CD4-positive, alpha-beta memory T cell (primary cell): Measurements from ENCODE around the gene NXF1. TPM values are rescaled to one million over a fixed set of nuclear protein-coding genes. Genes with fewer than 3 reads are reported as not detected.
"Not testable (repeated sequence)": the region's sequence is repeated elsewhere in the genome, so short reads cannot be mapped to it uniquely, and the experiment has no call there.

Source experiments
- CTCF ChIA-PET: fragments of 350-600 bp; sonication (Branson Sonifier 250); formaldehyde crosslinking; loops from one replicate; lab custom pipeline; 2021; ENCODE audit warnings: inconsistent platforms; ENCODE audit not compliant: partially characterized antibody; lab: Charles Lee
- POLR2A ChIA-PET: fragments of 350-600 bp; sonication (Branson Sonifier 250); formaldehyde crosslinking; loops from one replicate; lab custom pipeline; 2021; ENCODE audit not compliant: partially characterized antibody; lab: Charles Lee
- DNase-seq, 5 donors: peaks; one replicate each; pipeline versions ENCODE4 v3.0.0 to v3.0.0-alpha.2; 2020 to 2022; ENCODE audit warnings: mixed read lengths in 1 of 5
- H3K27ac ChIP-seq: one replicate; pipeline ENCODE4 v1.7.0; 2013; ENCODE audit warnings: low read depth, low read length
- H3K27me3 ChIP-seq: 2 replicates; pipeline ENCODE4 v1.7.0; 2013; ENCODE audit warnings: mild to moderate bottlenecking, low read length, moderate library complexity; ENCODE audit not compliant: insufficient read depth
- H3K36me3 ChIP-seq: 2 replicates; pipeline ENCODE4 v1.7.0; 2013; ENCODE audit warnings: mild to moderate bottlenecking, low read length, moderate library complexity; ENCODE audit not compliant: insufficient read depth
- H3K4me1 ChIP-seq: 2 replicates; pipeline ENCODE4 v1.7.0; 2013; ENCODE audit warnings: mild to moderate bottlenecking, low read length, moderate library complexity; ENCODE audit not compliant: insufficient read depth
- H3K4me3 ChIP-seq, 2 donors: one replicate each; pipeline ENCODE4 v1.7.0; 2013; ENCODE audit warnings: low read length in 2 of 2, mild to moderate bottlenecking in 1 of 2
- H3K9me3 ChIP-seq, 2 donors: one replicate each; pipeline ENCODE4 v1.7.0; 2013; ENCODE audit warnings: low read length in 2 of 2, control low read depth in 1 of 2; ENCODE audit not compliant: control insufficient read depth in 1 of 2
- H3K27ac Mint-ChIP-seq, 7 donors: one replicate each; pipeline ENCODE4 v1.8.0; 2020 to 2021; ENCODE audit warnings: mixed read lengths in 7 of 7, mild to moderate bottlenecking in 6 of 7, inconsistent platforms in 3 of 7, moderate library complexity in 3 of 7
- H3K27me3 Mint-ChIP-seq, 2 donors: one replicate each; pipeline ENCODE4 v1.8.0; 2020 to 2021; ENCODE audit warnings: mixed read lengths in 2 of 2
- H3K36me3 Mint-ChIP-seq, 2 donors: one replicate each; pipeline ENCODE4 v1.8.0; 2020 to 2021; ENCODE audit warnings: mixed read lengths in 2 of 2, inconsistent platforms in 1 of 2, mild to moderate bottlenecking in 1 of 2
- H3K4me1 Mint-ChIP-seq, 4 donors: one replicate each; pipeline ENCODE4 v1.8.0; 2020 to 2021; ENCODE audit warnings: mixed read lengths in 4 of 4, mild to moderate bottlenecking in 1 of 4
- H3K4me3 Mint-ChIP-seq, 8 donors: one replicate each; pipeline ENCODE4 v1.8.0; 2020 to 2021; ENCODE audit warnings: mixed read lengths in 8 of 8, mild to moderate bottlenecking in 7 of 8, moderate library complexity in 6 of 8, inconsistent platforms in 3 of 8
- H3K9me3 Mint-ChIP-seq, 8 donors: one replicate each; pipeline ENCODE4 v1.8.0; 2020 to 2021; ENCODE audit warnings: mixed read lengths in 8 of 8, mild to moderate bottlenecking in 5 of 8, inconsistent platforms in 3 of 8, moderate library complexity in 1 of 8
- intact Hi-C: fragments of 100-400 bp; cut with micrococcal nuclease; formaldehyde crosslinking; loops from one replicate; pipeline ENCODE4 v1.15.1; 2023
- polyA plus RNA-seq, 2 donors: library from polyadenylated mRNA; unstranded; fragments of 300-500 nt; fragmentation: Illumina TruSeq; gene quantifications; one replicate each; pipeline ENCODE4 v1.2.3, GENCODE V29; 2021
- total RNA-seq, 2 experiments: library from RNA; stranded (reverse); gene quantifications; one replicate each; pipeline ENCODE4 v1.2.3, GENCODE V29; 2021

The NXF1 gene
- total and polyA plus RNA-seq, 4 experiments from 2014 or later: 75.2 to 196 (median 139) TPM

GRCh38 chr11:62832336-62833234 is 27.3 kb upstream of the NXF1 start, which contains the start of gene TEX54:
TSS of gene TEX54 (minus strand) at chr11:62832841.
- H3K27ac Mint-ChIP-seq: peak within 1 kb of the TSS; percentile 94 to 100 (median 99)
- H3K27me3 Mint-ChIP-seq: no peaks in the 10 kb centered on the region
- Histone ChIP-seq H3K27ac (peak within 1 kb of the TSS; percentile 97), H3K27me3 (no peaks in the 10 kb centered on the region), H3K4me1 (peaks cover 33% of the 10 kb centered on the region), H3K9me3 (no peaks in the 10 kb centered on the region), H3K4me3 (peak within 1 kb of the TSS; percentile 82 to 85), H3K36me3 (peaks cover 25% of the 10 kb centered on the region)
- H3K4me3 Mint-ChIP-seq: peak within 1 kb of the TSS; percentile 94 to 100 (median 98)
- intact Hi-C loops: loop anchor here (1.0 to 2.0 kb wide), 7 partner anchors 24 to 233 kb away; partner anchors contain the start of genes NXF1, TMEM179B and TTC9C
- no peak for DNase-seq
- POLR2A ChIA-PET: interaction anchor here (0.5 to 13.8 kb wide), 28 partner anchors 9 to 1485 kb away, joined by 3 to 801 read pairs (median 6); partner anchors contain the start of genes B3GAT3, C11orf98, CSKMT and EEF1G
- CTCF ChIA-PET: interaction anchor here (2.2 kb wide), 1 partner anchor 46 kb away, joined by 11 read pairs; the partner anchor contains the start of gene TMEM179B
- peaks cover 22 to 56% (median 42%) of the 10 kb centered on the region in 4 donors for H3K4me1 Mint-ChIP-seq
- no peaks in the 10 kb centered on the region for H3K9me3 Mint-ChIP-seq
- H3K36me3 Mint-ChIP-seq: peaks cover 13 to 51% of the 10 kb centered on the region in 2 donors

DNA sequence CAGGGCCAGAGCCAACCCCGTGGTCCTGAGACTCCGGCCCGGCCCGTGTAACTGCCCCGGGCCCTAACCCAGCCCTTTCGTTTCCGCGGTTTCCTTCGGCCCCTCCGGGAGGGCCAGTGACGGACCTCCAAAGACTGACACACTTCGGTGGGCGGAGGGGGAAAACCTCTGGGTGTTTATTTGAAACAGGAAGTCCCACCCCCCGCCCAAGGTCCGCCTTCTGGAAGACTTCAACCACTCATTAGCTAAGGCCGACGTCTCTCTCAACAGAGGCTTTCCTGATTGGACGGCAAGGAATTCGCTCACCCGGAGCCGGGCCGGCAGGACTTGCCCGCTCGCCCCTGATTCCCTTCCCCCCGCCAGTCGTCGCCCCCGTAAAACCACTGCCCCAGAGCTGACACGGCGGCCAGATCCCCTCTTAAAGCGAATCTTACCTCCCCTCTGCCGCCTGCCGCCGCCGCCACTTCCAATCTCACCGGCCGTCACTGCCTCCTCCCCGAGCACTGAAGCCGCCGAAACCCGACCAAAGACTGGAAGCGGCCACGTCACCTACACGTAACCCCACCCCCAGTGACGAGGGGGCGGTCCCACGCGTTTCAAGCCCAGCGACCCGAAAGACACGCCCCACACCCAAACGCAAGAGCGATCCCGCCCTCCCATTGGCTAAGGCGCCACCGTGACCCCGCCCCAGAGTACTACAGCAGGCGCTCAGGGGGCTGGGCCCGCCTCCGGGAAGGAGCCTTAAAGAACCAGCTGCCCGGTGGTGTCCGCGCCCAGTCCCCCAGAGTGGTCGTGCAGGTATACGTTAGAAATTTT is 26.5 kb upstream of the NXF1 start, which contains the start of gene STX5:
Gene STX5 (minus strand): TSS at position 532 of the 816 bp plus-strand sequence. CDS start 808 bp downstream, outside the sequence.
- H3K27ac ChIP-seq: peak within 1 kb of the TSS; percentile 97
- H3K4me1 Mint-ChIP-seq: peaks cover 21 to 59% (median 41%) of the 10 kb centered on the region in 4 donors
- intact Hi-C loops: loop anchor here (1.0 to 2.0 kb wide), 9 partner anchors 8 to 232 kb away; partner anchors contain the start of genes NXF1, TMEM179B, TTC9C and WDR74
- H3K4me1 ChIP-seq: peaks cover 30% of the 10 kb centered on the region
- peak within 1 kb of the TSS; percentile 82 to 85 for H3K4me3 ChIP-seq
- ChIA-PET POLR2A (interaction anchor here (0.6 to 13.8 kb wide), 29 partner anchors 8 to 1486 kb away, joined by 3 to 801 read pairs (median 6); partner anchors contain the start of genes C11orf98, CSKMT, EEF1G and EML3), CTCF (interaction anchor here (2.2 kb wide), 1 partner anchor 45 kb away, joined by 11 read pairs; the partner anchor contains the start of gene TMEM179B)
- H3K27ac Mint-ChIP-seq: peak within 1 kb of the TSS; percentile 94 to 100 (median 99)
- peaks cover 34% of the 10 kb centered on the region for H3K36me3 ChIP-seq
- H3K36me3 Mint-ChIP-seq: peaks cover 17 to 57% of the 10 kb centered on the region in 2 donors
- H3K9me3 ChIP-seq: no peaks in the 10 kb centered on the region
- peak; percentile 99 to 100 (median 100) for DNase-seq
- H3K27me3 Mint-ChIP-seq: no peaks in the 10 kb centered on the region
- H3K9me3 Mint-ChIP-seq: no peaks in the 10 kb centered on the region
- no peaks in the 10 kb centered on the region for H3K27me3 ChIP-seq
- H3K4me3 Mint-ChIP-seq: peak within 1 kb of the TSS; percentile 94 to 100 (median 98)

- no peaks in the 10 kb centered on the region for H3K9me3 Mint-ChIP-seq
- peak overlapping the region; percentile 94 to 100 (median 99) for H3K27ac Mint-ChIP-seq
- no peaks in the 10 kb centered on the region for H3K27me3 ChIP-seq
- intact Hi-C loops: loop anchor here (1.0 kb wide), 2 partner anchors 8 to 78 kb away; partner anchors contain the start of gene WDR74
- H3K4me3 ChIP-seq: peak overlapping the region; percentile 81 to 82
- peak overlapping the region; percentile 94 to 100 (median 98) for H3K4me3 Mint-ChIP-seq
- peaks cover 14 to 51% of the 10 kb centered on the region in 2 donors for H3K36me3 Mint-ChIP-seq
- H3K4me1 ChIP-seq: peaks cover 30% of the 10 kb centered on the region
- H3K27me3 Mint-ChIP-seq: no peaks in the 10 kb centered on the region
- ChIA-PET POLR2A (interaction anchor here (0.8 to 13.8 kb wide), 27 partner anchors 9 to 1487 kb away, joined by 3 to 801 read pairs (median 8); partner anchors contain the start of genes C11orf98, CSKMT, GANAB and HNRNPUL2), CTCF (interaction anchor here (0.7 to 2.2 kb wide), 2 partner anchors 44 to 45 kb away, joined by 4 to 11 read pairs; partner anchors contain the start of gene TMEM179B)
- no peak for DNase-seq
- peaks cover 21 to 54% (median 39%) of the 10 kb centered on the region in 4 donors for H3K4me1 Mint-ChIP-seq
- no peaks in the 10 kb centered on the region for H3K9me3 ChIP-seq
- peaks cover 30% of the 10 kb centered on the region for H3K36me3 ChIP-seq
- H3K27ac ChIP-seq: peak overlapping the region; percentile 97
Observed at GRCh38 chr11:62830904-62831519, 25.8 kb upstream of the NXF1 start.

DNA sequence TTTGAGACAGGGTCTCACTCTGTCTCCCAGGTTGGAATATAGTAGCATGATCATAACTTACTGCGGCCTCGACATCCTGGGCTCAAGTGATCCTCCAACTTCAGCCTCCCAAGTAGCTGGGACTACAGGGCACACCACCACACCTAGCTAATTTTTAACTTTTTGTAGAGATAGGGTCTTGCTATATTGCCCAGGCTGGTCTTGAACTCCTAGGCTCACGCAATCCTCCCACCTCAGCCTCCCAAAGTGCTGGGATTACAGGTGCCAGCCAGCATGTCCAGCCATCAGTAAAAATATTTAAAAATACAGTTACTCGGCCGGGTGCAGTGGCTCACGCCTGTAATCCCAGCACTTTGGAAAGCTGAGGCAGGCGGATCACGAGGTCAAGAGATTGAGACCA is 22.9 kb upstream of the NXF1 start:
- CTCF ChIA-PET: interaction anchor here (1.0 kb wide), 1 partner anchor 42 kb away, joined by 5 read pairs; no protein-coding TSS in a partner anchor
- H3K4me3 ChIP-seq, H3K9me3 ChIP-seq, H3K27me3 ChIP-seq, DNase-seq, H3K27me3 Mint-ChIP-seq, H3K9me3 Mint-ChIP-seq, H3K27ac Mint-ChIP-seq, H3K27ac ChIP-seq, intact Hi-C loops, H3K4me3 Mint-ChIP-seq: not testable (repeated sequence)
- Mint-ChIP-seq H3K36me3 (peaks cover 28 to 56% of the 10 kb centered on the region in 2 donors), H3K4me1 (peaks cover 16 to 40% (median 28%) of the 10 kb centered on the region in 4 donors)
- peaks cover 41% of the 10 kb centered on the region for H3K36me3 ChIP-seq
- H3K4me1 ChIP-seq: peaks cover 23% of the 10 kb centered on the region
- POLR2A ChIA-PET: interaction anchor here (1.3 to 4.4 kb wide), 7 partner anchors 12 to 34 kb away, joined by 3 to 22 read pairs (median 6); partner anchors contain the start of genes NXF1 and WDR74

DNA sequence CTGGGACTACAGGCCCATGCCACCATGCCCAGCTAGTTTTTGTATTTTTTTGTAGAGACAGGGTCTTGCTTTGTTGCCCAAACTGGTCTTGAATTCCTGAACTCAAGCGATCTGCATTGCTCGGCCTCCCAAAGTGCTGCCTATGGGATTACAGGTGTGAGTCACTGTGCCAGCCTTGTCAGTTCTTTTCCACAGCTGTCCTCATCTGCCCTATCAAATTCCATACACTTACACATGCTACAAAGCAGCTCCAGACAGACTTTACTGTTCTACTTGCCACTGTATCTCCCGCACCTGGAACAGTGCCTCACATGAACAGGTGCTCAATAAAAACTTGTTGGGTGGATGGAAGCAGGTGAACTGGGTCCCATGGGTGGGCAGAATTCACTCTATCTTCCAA is 18.4 kb upstream of the NXF1 start:
- intact Hi-C loops: no loop called here
- POLR2A ChIA-PET: interaction anchor here (1.2 to 1.9 kb wide), 3 partner anchors 9 to 32 kb away, joined by 4 to 14 read pairs (median 6); partner anchors contain the start of genes STX5, TEX54 and WDR74

More for the DNA sequence above, 18.4 kb upstream of the NXF1 start:
- H3K4me3 ChIP-seq: no peak overlapping the region
- no peaks in the 10 kb centered on the region for H3K27me3 ChIP-seq
- H3K4me1 ChIP-seq: no peaks in the 10 kb centered on the region
- Mint-ChIP-seq H3K4me1 (peaks cover 3 to 12% (median 9%) of the 10 kb centered on the region in 4 donors), H3K27ac (peak overlapping the region in 2 of 7 donors; percentile 36 to 70), H3K27me3 (no peaks in the 10 kb centered on the region), H3K9me3 (no peaks in the 10 kb centered on the region), H3K4me3 (no peak overlapping the region), H3K36me3 (peaks cover 49 to 65% of the 10 kb centered on the region in 2 donors)
- peaks cover 61% of the 10 kb centered on the region for H3K36me3 ChIP-seq
- no peak for DNase-seq
- no peaks in the 10 kb centered on the region for H3K9me3 ChIP-seq
- no peak overlapping the region for H3K27ac ChIP-seq
- CTCF ChIA-PET: interaction anchor here (1.2 kb wide), 1 partner anchor 38 kb away, joined by 6 read pairs; no protein-coding TSS in a partner anchor
